Small intestine (tissue), 7 donors: ENCODE measurements around the gene ZNF426. TPM values are rescaled to one million over a fixed set of nuclear protein-coding genes. Genes with fewer than 3 reads are reported as not detected.

ENCODE experiments used
- DNase-seq, 2 donors: peaks; one replicate each; pipeline versions ENCODE4 v3.0.0 to v3.0.0-alpha.2; 2013
- FAIRE-seq: peaks from 2 replicates; lab custom pipeline; 2012; peaks lifted over from hg19 to GRCh38; lab: Jason Lieb, UNC
- H3K27ac ChIP-seq, 3 donors: one replicate each; pipeline ENCODE4 v1.5.1; 2013; ENCODE audit warnings: low read length in 2 of 3, mild to moderate bottlenecking in 2 of 3, control low read depth in 1 of 3, inconsistent platforms in 1 of 3, low read depth in 1 of 3, moderate library complexity in 1 of 3
- H3K27me3 ChIP-seq, 3 donors: one replicate each; pipeline ENCODE4 v1.6.1; 2013; ENCODE audit warnings: low read length in 3 of 3, inconsistent platforms in 1 of 3; ENCODE audit not compliant: control insufficient read depth in 3 of 3, insufficient read depth in 3 of 3
- H3K36me3 ChIP-seq, 3 donors: one replicate each; pipeline ENCODE4 v1.6.1; 2013; ENCODE audit warnings: low read length in 3 of 3, inconsistent platforms in 1 of 3, low read depth in 1 of 3, mild to moderate bottlenecking in 1 of 3, moderate library complexity in 1 of 3; ENCODE audit not compliant: control insufficient read depth in 3 of 3, insufficient read depth in 2 of 3
- H3K4me1 ChIP-seq, 3 donors: one replicate each; pipeline ENCODE4 v1.6.1; 2013; ENCODE audit warnings: low read length in 2 of 3, inconsistent platforms in 1 of 3, low read depth in 1 of 3, mild to moderate bottlenecking in 1 of 3, moderate library complexity in 1 of 3; ENCODE audit not compliant: control insufficient read depth in 3 of 3, insufficient read depth in 2 of 3
- H3K4me3 ChIP-seq, 3 donors: one replicate each; pipeline ENCODE4 v1.5.1; 2013; ENCODE audit warnings: low read length in 3 of 3, control low read depth in 1 of 3, inconsistent platforms in 1 of 3, low read depth in 1 of 3, mild to moderate bottlenecking in 1 of 3, moderate library complexity in 1 of 3
- H3K9me3 ChIP-seq, 2 donors: one replicate each; pipeline ENCODE4 v1.6.1; 2013; ENCODE audit warnings: low read depth in 1 of 2, low read length in 1 of 2; ENCODE audit not compliant: control insufficient read depth in 2 of 2, insufficient read depth in 1 of 2
- WGBS, 3 donors: extraction: QIAGEN DNeasy Blood & Tissue Kit; methylation state at CpG; one replicate each; pipeline ENCODE4 v1.1.7; 2013; 5-methylcytosine and 5-hydroxymethylcytosine counted together
- polyA plus RNA-seq, 4 donors: library from polyadenylated mRNA; stranded (reverse) in 3 of 4; unstranded in 1 of 4; fragments of 200-250 nt in 3 of 4; fragments of 120-200 nt in 1 of 4; gene quantifications; one replicate each; pipeline versions ENCODE4 v1.2.1 to v1.2.3, GENCODE V29; 2013
- donor health status: healthy with polysubstance abuse.
- donor health status: control.
- donor health status: control.
- donor health status: Bipolar disorder and iron deficiency.
- donor health status: healthy.

The ZNF426 gene
- polyA plus RNA-seq, 4 donors, result 1.1 to 11.5 (median 2.8) TPM

DNA sequence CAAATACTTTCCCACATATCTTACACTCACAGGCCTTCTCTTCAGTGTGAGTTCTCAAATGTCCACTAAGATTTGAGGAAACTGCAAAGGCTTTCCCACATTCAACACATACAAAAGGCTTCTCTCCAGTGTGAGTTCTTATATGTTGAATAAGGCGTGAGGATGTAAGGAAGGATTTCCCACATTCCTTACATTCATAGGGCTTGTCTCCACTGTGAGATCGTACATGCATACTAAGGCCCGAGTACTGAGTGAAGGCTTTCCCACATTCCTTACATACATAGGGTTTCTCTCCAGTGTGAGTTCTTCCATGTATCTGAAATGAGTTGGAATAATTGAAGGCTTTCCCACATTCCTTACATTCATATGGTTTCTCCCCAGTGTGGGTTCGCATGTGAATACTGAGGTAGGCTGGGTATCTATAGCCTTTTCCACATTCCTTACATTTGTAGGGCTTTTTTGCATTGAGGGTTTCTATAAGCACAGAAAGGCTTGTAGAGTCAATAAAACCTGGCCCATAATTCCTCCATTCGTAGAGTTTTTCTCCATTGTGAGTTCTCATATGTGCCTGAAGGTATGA is 9.6 kb downstream of the ZNF426 start:
- FAIRE-seq (no peak), DNase-seq (peak in 1 of 2 donors; percentile 18)
- 94 to 99% (median 98%) methylated on average over 5 of the region's 5 CpGs for WGBS, 3 donors
- H3K27me3 ChIP-seq, result no peaks in the 10 kb centered on the region
- H3K36me3 ChIP-seq, result peaks cover 30 to 42% (median 40%) of the 10 kb centered on the region in 3 donors
- H3K9me3 ChIP-seq, result peaks cover 1 to 61% of the 10 kb centered on the region in 2 donors
- no peak overlapping the region for H3K27ac ChIP-seq
- H3K4me3 ChIP-seq, result no peak overlapping the region
- H3K4me1 ChIP-seq, result no peaks in the 10 kb centered on the region

GRCh38 chr19:9523885-9524474 is 14.5 kb downstream of the ZNF426 start:
- H3K4me3 ChIP-seq, result no peak overlapping the region
- H3K4me1 ChIP-seq, result no peaks in the 10 kb centered on the region
- WGBS, 3 donors, result 95 to 100% (median 100%) methylated on average over 1 of the region's 1 CpG
- H3K9me3 ChIP-seq, result peaks cover 2 to 66% of the 10 kb centered on the region in 2 donors
- FAIRE-seq, result no peak
- no peak for DNase-seq
- no peaks in the 10 kb centered on the region for H3K27me3 ChIP-seq
- no peak overlapping the region for H3K27ac ChIP-seq
- peaks cover 5 to 8% (median 8%) of the 10 kb centered on the region in 3 donors for H3K36me3 ChIP-seq

DNA sequence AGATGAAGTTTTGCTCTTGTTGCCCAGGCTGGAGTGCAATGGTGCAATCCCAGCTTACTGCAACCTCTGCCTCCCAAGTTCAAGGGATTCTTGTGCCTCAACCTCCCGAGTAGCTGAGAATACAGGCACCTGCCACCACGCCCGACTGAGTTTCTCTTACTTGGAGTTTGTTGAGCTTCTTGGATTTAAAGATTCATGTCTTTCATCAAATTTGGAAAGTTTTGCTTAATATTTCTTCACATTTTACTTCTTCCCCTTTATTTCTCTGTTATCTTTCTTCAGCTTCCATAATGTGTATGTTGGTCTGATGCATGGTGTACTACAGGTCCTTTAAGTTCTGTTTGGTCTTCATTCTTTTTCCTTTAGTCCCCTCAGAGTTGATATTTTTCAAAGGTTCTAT is 31.2 kb downstream of the ZNF426 start:
- no peak for FAIRE-seq
- 79 to 86% (median 85%) methylated on average over 3 of the region's 3 CpGs for WGBS, 3 donors

GRCh38 chr19:9500796-9501195 is 37.6 kb downstream of the ZNF426 start:
- FAIRE-seq (no peak), DNase-seq (no peak)
- Histone ChIP-seq H3K9me3 (peaks cover 3 to 34% of the 10 kb centered on the region in 2 donors), H3K27me3 (no peaks in the 10 kb centered on the region), H3K4me3 (no peak overlapping the region), H3K4me1 (no peaks in the 10 kb centered on the region), H3K27ac (no peak overlapping the region), H3K36me3 (no peaks in the 10 kb centered on the region)
- 91 to 100% (median 92%) methylated on average over 1 of the region's 1 CpG for WGBS, 3 donors

More for the DNA sequence above, 31.2 kb downstream of the ZNF426 start:
- H3K27me3 ChIP-seq, result no peaks in the 10 kb centered on the region
- no peak for DNase-seq
- no peak overlapping the region for H3K4me3 ChIP-seq
- H3K36me3 ChIP-seq, result no peaks in the 10 kb centered on the region
- H3K9me3 ChIP-seq, result peaks cover 0 to 37% of the 10 kb centered on the region in 2 donors
- no peaks in the 10 kb centered on the region for H3K4me1 ChIP-seq
- H3K27ac ChIP-seq, result no peak overlapping the region

DNA sequence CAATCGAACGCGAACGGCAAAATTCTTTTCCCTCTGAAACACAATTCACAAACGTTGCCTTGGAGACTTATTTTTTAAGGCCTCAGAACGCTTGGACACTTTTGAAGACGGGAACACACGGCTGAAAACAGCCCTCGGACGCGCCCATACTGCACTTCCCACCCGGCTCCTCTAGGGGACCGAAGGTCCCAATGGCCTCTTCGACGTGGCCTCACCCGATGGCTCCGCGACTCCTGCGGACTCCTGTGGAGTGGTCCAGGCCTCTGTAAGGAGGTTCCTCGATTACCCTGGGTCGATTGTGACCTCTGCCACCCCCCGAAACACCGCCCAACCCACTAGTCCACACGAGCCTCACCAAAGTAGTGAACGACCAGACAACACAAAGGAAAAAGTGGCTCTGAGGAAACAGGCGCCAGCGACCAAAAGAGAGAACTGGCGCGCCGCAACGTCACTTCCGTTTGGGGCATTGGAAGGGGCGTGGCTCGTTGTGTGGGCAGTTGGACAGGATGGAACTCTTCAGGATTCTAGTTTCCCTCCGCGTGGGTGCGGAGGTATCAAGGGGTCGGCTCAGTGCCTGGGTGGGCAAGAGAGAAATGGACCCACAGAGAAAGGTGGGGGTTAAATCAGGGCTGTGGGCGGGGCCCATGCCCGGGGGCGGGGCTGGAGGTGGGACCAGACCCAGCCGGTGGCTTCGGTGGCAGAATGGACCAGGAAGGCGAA is 40.1 kb downstream of the ZNF426 start, which contains the start of gene ZNF560:
TSS of gene ZNF560 (minus strand) at position 434 of the 720 bp plus-strand sequence. CDS start 23,303 bp downstream, outside the sequence.
- DNase-seq, result no peak
- 5 to 24% (median 20%) methylated on average over 44 of the region's 44 CpGs for WGBS, 3 donors
- H3K36me3 ChIP-seq, result no peaks in the 10 kb centered on the region
- no peak for FAIRE-seq
- no peaks in the 10 kb centered on the region for H3K27me3 ChIP-seq
- no peaks in the 10 kb centered on the region for H3K4me1 ChIP-seq
- no peak within 1 kb of the TSS for H3K4me3 ChIP-seq
- peaks cover 3 to 31% of the 10 kb centered on the region in 2 donors for H3K9me3 ChIP-seq
- no peak within 1 kb of the TSS for H3K27ac ChIP-seq

GRCh38 chr19:9494096-9494495 is 44.3 kb downstream of the ZNF426 start:
- H3K4me1 ChIP-seq, result no peaks in the 10 kb centered on the region
- no peak overlapping the region for H3K4me3 ChIP-seq
- H3K36me3 ChIP-seq, result no peaks in the 10 kb centered on the region
- DNase-seq (no peak), FAIRE-seq (no peak)
- H3K9me3 ChIP-seq, result peaks cover 3 to 24% of the 10 kb centered on the region in 2 donors
- H3K27ac ChIP-seq, result no peak overlapping the region
- WGBS, 3 donors, result 73 to 86% (median 82%) methylated on average over 2 of the region's 2 CpGs
- no peaks in the 10 kb centered on the region for H3K27me3 ChIP-seq

DNA sequence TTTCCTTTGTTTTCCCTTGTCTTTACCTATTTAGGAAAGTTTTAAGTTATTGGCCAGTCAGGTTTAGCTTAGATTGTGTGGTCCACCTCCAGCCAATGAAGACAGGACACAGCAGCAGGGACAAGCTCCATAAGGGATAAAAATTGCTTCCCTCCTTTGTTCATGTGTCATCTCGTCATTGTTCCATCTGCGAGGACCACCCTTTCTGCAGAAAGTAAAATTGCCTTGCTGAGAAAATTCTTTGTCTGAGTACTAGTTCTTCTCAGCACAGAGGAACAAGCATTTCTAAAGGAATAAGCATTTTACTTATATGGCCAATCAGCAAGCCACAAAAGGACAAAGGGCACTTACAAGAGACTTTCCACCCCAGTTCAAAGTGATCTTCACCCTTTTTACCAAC is 51.4 kb downstream of the ZNF426 start:
- H3K4me1 ChIP-seq, result no peaks in the 10 kb centered on the region
- 87 to 93% (median 93%) methylated on average over 2 of the region's 2 CpGs for WGBS, 3 donors
- no peaks in the 10 kb centered on the region for H3K27me3 ChIP-seq
- H3K36me3 ChIP-seq, result no peaks in the 10 kb centered on the region
- peaks cover 1 to 32% of the 10 kb centered on the region in 2 donors for H3K9me3 ChIP-seq
- no peak overlapping the region for H3K4me3 ChIP-seq
- DNase-seq, result no peak
- no peak overlapping the region for H3K27ac ChIP-seq
- no peak for FAIRE-seq

DNA sequence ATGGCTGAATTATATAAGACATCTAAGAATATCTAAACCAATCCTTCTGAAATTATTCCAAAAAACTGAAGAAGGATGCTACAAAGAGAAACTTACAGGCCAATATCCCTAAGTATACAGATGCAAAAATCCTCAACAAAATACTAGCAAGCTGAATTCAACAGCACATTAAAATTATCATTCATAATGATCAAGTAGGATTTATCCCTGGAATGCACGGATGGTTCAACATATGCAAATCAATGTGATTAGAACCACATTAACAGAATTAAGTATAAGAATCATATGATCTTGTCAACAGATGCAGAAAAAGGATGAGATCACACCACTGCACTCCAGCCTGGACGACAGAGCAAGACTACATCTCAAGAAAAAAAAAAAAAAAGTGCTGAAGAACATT is 53.3 kb downstream of the ZNF426 start:
- DNase-seq (no peak), FAIRE-seq (no peak)
- WGBS, 3 donors, result 87 to 93% (median 90%) methylated on average over 2 of the region's 2 CpGs
- Histone ChIP-seq H3K27ac (no peak overlapping the region), H3K36me3 (no peaks in the 10 kb centered on the region), H3K27me3 (no peaks in the 10 kb centered on the region), H3K4me1 (no peaks in the 10 kb centered on the region), H3K9me3 (peaks cover 1 to 32% of the 10 kb centered on the region in 2 donors), H3K4me3 (no peak overlapping the region)
